Ascending aorta (tissue), 2 donors: ENCODE measurements around the gene HRG. TPM values are rescaled to one million over a fixed set of nuclear protein-coding genes. Genes with fewer than 3 reads are reported as not detected.

Experiments
- DNase-seq, 2 donors: peaks; one replicate each; pipeline ENCODE4 v3.0.0-alpha.2; 2019; ENCODE audit warnings: low spot score in 2 of 2
- H3K27ac ChIP-seq, 2 donors: fragments of 200-600 bp; sonication (generic); one replicate each; pipeline ENCODE4 v1.5.1; 2016 to 2017; ENCODE audit warnings: mild to moderate bottlenecking in 1 of 2
- H3K27me3 ChIP-seq: fragments of 200-600 bp; sonication (generic); one replicate; pipeline ENCODE4 v1.5.1; 2017
- H3K36me3 ChIP-seq, 2 donors: fragments of 200-600 bp; sonication (generic); one replicate each; pipeline ENCODE4 v1.5.1; 2016
- H3K4me1 ChIP-seq, 2 donors: fragments of 200-600 bp; sonication (generic); one replicate each; pipeline ENCODE4 v1.5.1; 2016 to 2017; ENCODE audit warnings: mild to moderate bottlenecking in 1 of 2
- H3K4me3 ChIP-seq, 2 donors: fragments of 200-600 bp; sonication (generic); one replicate each; pipeline ENCODE4 v1.5.1; 2016 to 2017; ENCODE audit warnings: mild to moderate bottlenecking in 1 of 2
- H3K9me3 ChIP-seq, 2 donors: fragments of 200-600 bp; sonication (generic); one replicate each; pipeline ENCODE4 v1.5.1; 2016
- CTCF ChIP-seq, 3 experiments: fragments of 200-600 bp in 2 of 3; fragments of 450-650 bp in 1 of 3; sonication (generic) in 2 of 3; IDR thresholded peaks; one replicate each; pipeline ENCODE4 v1.5.1; 2016 to 2019; ENCODE audit warnings: antibody characterized with exemption in 3 of 3, mild to moderate bottlenecking in 1 of 3, moderate library complexity in 1 of 3
- intact Hi-C: fragments of 100-400 bp; cut with DNase I; formaldehyde crosslinking; loops from one replicate; pipeline ENCODE4 v1.15.1; 2023
- total RNA-seq: library from RNA; depleted of rRNA; stranded (reverse); fragments of >200 nt; gene quantifications from one replicate; pipeline ENCODE4 v1.1.0, GENCODE V29; 2016

The HRG gene
- total RNA-seq, 1 donor from 2014 or later: 6.9 TPM

DNA sequence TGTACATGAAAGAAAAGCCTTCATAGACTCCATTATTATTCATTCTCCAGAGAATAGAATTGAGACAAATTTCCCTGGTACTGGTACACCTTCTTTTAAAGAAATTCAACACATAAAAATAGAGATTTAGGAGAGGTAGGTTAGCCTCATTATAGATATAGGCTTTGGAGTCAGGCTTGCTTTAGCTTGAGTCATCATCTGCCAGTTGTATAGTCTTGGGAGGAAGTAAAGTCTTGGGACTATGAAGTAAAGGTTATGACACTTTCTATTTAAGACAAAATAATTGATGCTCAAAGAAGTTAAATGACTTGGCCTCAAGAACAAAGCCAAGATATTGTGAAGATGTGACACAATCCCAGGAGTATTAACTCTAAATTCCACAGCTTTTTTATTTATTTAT is 4.3 kb downstream of the HRG start:
- DNase-seq: no peak
- H3K9me3 ChIP-seq: no peaks in the 10 kb centered on the region
- TF ChIP-seq CTCF (IDR thresholded peaks at IDR 0.05): no peak
- no peaks in the 10 kb centered on the region for H3K4me1 ChIP-seq
- H3K27me3 ChIP-seq: no peaks in the 10 kb centered on the region
- H3K4me3 ChIP-seq: no peak overlapping the region
- intact Hi-C loops: no loop called here
- H3K27ac ChIP-seq: no peak overlapping the region
- no peaks in the 10 kb centered on the region for H3K36me3 ChIP-seq

DNA sequence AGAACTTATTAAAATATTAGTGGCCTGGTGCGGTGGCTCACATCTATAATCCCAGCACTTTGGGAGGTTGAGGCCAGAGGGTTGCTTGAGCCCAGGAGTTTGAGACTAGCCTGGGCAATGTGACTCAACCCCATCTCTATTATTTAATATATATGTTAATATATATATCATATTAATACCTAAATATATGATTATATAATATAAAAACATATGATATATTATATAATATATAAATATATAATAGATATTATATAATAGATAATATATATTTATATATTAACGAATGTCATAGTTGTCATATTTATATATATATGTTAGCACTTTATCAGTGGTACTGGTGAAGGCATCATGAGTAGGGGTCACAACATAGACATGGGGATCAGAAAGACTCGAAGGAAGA is 5.2 kb downstream of the HRG start:
- H3K36me3 ChIP-seq: no peaks in the 10 kb centered on the region
- H3K27me3 ChIP-seq: no peaks in the 10 kb centered on the region
- H3K9me3 ChIP-seq: no peaks in the 10 kb centered on the region
- no peak overlapping the region for H3K27ac ChIP-seq
- DNase-seq: no peak
- TF ChIP-seq CTCF (IDR thresholded peaks at IDR 0.05): no peak
- no peaks in the 10 kb centered on the region for H3K4me1 ChIP-seq
- H3K4me3 ChIP-seq: no peak overlapping the region
- intact Hi-C loops: no loop called here

DNA sequence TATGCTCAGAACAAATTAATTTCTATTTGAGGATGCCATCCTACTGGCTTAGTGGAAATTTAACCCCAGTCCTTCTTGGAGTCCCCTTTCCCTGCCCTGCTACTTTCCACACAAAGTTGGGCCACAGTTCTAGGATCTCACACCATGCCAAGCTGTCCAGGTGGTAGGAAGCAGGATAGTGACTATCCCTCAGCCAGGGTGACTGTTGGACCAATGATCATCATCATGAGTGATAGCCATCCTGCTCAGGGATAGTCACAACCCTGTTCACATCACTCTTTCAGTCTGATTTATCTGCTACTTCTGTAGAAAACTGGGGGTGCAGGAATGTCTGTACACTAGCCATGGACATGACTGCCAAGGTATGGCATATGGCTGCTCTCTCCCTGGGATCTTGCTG is 12.8 kb downstream of the HRG start:
- Histone ChIP-seq H3K36me3 (no peaks in the 10 kb centered on the region), H3K4me3 (no peak overlapping the region), H3K4me1 (no peaks in the 10 kb centered on the region), H3K9me3 (no peaks in the 10 kb centered on the region), H3K27me3 (no peaks in the 10 kb centered on the region), H3K27ac (no peak overlapping the region)
- no peak for TF ChIP-seq CTCF (IDR thresholded peaks at IDR 0.05)
- no peak for DNase-seq
- intact Hi-C loops: no loop called here

GRCh38 chr3:186679151-186679550 is 13.3 kb downstream of the HRG start:
- Histone ChIP-seq H3K4me3 (no peak overlapping the region), H3K27ac (no peak overlapping the region), H3K36me3 (no peaks in the 10 kb centered on the region), H3K27me3 (no peaks in the 10 kb centered on the region), H3K4me1 (no peaks in the 10 kb centered on the region), H3K9me3 (no peaks in the 10 kb centered on the region)
- intact Hi-C loops: no loop called here
- no peak for DNase-seq
- TF ChIP-seq CTCF (IDR thresholded peaks at IDR 0.05): no peak

DNA sequence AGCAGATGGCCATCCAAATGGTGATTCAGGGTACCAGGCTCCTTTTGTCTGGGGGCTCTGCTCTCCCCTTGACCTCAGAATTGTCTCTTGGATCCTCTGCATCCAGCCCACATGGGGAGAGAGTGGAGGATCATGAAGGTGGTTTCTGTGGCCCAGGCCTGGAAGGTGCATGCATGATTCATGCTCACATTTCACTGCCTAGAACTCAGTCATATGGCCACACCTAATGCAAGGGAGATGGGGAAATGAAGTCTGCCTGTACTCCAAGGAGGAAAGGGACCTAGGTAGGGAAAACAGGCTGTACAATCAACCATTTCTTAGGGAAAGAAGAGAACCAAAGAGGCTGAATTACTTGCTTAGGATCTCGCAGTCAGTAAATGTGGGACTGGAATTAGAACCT is 15.1 kb downstream of the HRG start:
- DNase-seq: no peak
- intact Hi-C loops: no loop called here
- Histone ChIP-seq H3K27me3 (no peaks in the 10 kb centered on the region), H3K36me3 (no peaks in the 10 kb centered on the region), H3K9me3 (no peaks in the 10 kb centered on the region), H3K27ac (no peak overlapping the region), H3K4me1 (no peaks in the 10 kb centered on the region), H3K4me3 (no peak overlapping the region)
- TF ChIP-seq CTCF (IDR thresholded peaks at IDR 0.05): no peak

DNA sequence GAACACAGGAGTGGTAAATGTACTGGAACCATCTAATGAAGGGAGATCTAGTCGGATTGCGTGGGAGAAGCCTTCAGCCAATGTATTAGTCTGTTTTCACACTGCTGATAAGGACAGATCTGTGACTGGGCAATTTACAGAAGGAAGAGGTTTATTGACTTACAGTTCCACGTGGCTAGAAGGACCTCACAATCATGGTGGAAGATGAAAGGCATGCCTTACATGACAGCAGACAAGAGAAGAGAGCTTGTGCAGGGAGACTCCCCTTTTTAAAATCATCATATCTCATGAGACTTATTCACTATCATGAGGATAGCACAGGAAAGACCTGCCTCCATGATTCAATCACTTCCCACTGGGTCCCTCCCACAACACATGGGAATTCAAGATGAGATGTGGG is 17.0 kb downstream of the HRG start:
- no peaks in the 10 kb centered on the region for H3K4me1 ChIP-seq
- H3K9me3 ChIP-seq: no peaks in the 10 kb centered on the region
- TF ChIP-seq CTCF (IDR thresholded peaks at IDR 0.05): no peak
- intact Hi-C loops: no loop called here
- no peak overlapping the region for H3K27ac ChIP-seq
- no peaks in the 10 kb centered on the region for H3K27me3 ChIP-seq
- H3K36me3 ChIP-seq: no peaks in the 10 kb centered on the region
- no peak overlapping the region for H3K4me3 ChIP-seq
- DNase-seq: no peak
